GM21381 (cell line): Measurements from ENCODE around the gene ZNF787.
A peak's percentile ranks its signal among the peaks of the same experiment; 100 is the strongest.

Experiments
- ATAC-seq: cut with Tn5 transposase; IDR thresholded peaks from one replicate; pipeline ENCODE4 v1.9.1; 2021; ENCODE audit warnings: mild to moderate bottlenecking, moderate library complexity; ENCODE audit not compliant: unreplicated experiment

ZNF787 gene

DNA sequence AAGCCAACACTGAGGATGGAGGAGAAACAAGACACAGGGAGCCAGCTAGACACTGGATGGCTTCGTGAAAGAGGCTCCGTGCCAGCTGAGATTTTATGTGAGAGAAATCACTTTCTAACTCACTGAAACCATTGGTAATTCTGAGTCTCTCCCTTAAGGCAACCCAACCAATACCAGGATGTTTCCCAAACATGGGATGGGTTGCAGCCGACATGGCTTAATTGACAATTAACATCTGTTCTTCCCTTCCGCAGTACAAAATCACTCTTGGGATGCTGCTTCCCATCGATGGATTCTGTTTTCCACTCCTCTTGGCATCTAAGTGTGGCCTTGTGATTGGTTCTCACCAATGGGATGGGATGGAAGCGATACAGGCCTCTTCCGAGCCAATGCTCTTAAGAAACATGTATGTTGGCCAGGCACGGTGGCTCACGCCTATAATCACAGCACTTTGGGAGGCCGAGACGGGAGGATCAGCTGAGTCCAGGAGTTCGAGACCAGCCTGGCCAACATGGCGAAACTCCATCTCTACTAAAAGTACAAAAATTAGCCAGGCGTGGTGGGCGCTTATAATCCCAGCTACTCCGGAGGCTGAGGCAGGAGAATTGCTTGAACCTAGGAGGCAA lies 2.3 kb upstream of the ZNF787 start:
- ATAC-seq: no peak

DNA sequence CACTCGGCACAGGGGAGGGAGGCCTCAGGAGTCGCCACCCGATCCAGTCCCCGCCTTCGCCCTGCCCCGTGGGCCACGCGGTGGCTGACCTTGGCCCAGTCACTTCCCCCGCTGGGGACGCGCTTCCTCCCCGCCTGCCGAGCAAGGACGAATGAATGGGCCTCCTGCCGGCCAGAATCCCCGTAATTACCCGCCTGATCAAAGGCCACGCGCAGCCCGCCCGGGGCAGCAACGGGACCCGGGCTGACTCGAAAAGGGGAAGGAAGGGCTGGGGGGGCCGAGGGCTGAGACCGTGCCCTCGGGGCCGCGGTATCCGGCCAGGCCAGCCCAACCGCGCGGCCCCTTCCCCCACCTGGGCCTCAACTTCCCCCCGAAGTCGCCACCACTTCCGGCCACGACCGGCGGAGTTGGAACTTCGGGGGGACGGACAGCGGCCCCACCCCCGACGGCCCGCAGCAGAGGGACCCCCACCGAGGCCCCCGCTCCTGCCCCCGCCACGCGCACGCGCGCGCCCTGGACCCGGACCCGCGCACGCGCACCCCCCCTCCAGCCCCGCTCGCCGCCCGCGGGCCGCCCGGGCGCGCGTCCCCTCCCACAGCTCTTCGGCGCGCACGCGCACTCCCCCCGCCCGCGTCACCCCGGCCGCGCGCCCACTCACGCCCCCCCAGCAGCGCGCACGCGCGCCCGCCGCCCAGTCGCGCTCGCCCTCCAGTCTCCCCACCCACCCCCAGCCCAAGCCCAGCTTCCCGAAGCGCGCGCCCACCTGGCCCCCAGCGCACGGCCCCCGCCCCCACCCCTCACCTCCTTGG lies 520 bp downstream of the ZNF787 start:
- peak; percentile 21 for ATAC-seq

DNA sequence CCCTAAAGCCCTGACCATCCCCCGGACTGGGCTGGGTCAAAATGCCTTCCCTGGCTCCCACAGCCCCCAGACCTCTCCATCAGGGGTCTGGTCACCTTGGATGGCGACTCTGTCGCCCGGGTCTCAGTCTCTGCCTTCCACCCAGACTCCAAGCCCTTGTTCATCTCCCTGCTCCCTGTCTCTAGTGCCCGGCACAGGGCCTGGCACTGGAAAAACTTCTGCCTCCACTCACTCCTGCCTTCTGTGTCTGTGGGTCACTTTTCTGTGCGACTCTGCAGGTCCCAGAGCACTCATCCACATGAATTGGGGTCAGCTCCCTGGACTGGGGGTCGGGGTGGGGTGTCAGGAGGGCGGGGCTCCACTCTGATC lies 1.1 kb downstream of the ZNF787 start:
- no peak for ATAC-seq

DNA sequence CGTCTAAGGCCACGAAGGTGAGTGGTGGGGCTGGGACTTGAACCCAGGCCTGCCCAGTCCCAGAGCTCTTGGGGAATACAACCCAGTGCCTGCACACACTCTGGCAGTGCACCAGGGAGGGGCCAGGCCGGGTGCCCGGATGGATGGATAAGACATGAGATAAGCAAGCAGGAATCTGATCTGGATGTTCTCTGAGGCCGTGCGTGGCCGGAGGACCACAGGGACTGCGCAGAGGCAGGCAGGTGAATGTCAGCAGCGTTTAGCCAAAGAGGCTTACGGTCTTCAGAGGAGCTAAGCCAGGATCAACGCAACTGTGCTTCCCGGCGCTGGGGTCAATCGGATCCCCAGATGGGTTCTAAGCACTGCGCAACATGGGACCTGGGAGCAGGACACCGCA lies 1.5 kb downstream of the ZNF787 start:
- ATAC-seq: no peak

DNA sequence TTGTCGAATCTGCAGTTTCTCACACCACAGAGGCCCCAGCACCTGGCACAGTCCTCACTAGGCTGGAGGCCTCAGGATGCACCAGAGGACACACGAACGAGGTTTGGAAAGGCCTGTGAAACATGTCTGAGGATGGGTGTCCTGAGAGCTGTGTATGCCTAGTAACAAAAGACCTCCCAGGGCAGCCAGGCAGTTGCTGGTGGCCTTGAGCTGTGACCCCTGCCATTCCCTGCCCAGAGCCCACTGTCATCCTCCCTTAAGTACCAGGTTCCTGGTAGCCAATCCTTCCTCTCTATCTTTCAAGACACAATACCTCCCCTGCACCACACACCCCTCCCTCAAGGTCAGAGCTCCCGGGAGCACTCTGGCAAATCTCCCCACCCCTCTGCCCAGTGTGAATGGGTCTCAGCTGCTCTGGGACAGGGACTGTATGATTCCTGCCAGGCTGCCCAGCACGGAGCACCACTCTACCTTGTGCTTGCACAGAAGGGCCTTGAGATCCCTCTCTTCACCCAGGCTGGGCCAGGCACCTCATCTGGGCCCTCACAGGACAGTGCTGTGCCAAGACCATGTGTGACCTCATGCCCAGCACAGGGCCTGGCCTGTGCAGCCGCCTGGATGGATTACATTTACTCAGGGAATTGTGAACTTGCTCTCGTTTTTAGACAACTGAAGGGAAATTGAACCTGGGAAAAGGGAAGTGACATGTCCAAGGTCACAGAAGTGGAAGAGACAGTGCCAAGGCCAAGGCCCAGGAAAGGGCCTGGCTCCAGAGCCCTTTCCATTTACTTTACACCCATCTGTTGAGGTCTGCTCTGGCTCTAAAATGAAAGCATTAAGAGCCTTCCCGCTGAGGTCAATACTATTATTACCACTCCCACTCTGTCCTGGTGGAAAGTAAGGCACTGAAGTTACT lies 2.2 kb downstream of the ZNF787 start:
- no peak for ATAC-seq

DNA sequence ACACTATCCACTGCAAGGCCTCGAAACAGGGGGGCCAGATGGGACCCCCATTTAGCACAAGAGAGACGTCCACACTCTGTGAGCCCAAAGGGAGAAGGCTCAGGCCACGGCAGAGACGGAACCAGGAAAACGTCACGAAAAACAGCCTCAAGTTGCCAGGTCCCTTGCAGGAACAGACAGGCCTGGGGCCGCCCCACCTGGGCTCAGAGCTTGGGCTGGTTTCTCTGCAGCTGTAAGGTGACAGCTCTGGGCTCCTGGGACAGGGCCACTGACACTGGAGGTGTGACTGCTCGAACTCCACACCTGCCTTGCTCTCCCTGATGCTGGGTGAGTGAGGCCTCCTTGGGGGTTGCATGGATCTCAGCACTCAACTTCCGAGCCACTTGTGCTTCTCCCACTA lies 3.2 kb downstream of the ZNF787 start:
- no peak for ATAC-seq

DNA sequence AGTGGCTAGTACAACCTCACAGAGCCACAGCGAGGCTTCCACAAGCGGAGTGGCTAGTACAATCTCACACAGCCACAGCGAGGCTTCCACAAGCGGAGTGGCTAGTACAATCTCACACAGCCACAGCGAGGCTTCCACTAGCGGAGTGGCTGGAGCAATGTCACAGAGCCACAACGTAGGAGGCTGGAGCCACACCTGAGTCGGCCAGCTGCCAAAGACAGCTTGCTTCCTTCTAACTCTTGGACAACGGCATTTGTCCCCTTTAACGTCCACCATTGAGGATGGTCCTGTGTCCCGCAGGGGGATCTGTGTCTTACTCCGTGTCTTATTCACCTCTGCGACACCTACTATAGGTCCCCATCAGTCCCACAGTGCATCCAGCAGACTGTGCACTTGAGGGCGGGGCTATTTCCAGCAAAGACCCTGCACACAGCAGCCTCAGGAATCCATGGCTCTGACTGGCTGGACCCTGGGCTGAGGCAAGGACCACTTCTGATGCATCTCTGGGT lies 3.7 kb downstream of the ZNF787 start:
- ATAC-seq: no peak

DNA sequence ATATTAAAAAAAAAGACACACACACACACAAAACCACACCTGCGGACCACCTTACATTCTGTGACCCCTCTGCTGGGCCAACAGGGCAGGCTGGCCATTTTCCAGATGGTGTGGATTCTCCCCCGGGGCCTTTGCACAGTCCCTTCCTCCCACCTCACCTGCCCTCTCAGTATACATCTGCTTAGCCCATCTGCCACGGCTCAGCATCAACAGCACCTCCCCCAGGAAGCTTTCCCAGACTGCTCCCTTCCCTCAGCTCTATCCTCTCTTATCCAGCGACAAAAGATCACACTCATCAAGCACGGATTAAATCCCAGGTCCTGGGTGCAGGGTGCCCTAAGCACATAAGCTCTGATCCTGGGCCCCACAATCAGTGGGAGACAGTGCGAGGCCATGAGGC lies 4.5 kb downstream of the ZNF787 start:
- no peak for ATAC-seq

DNA sequence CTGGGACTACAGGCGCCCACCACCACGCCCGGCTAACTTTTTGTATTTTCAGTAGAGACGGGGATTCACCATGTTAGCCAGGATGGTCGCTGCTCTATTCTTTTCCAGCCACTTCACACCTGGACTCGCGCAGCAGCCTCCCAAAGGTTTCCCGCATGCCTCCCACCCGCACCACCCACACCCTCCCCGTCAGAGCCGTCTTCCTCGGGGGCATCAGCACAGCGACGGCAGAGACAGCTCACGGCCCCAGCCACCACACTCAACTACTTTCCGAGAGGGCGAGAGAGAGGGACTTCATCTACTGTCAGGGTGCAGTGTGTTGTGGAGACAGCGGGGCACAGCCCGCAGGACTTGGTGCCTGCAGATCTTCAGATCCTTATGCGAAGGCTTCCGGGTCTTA lies 5.6 kb downstream of the ZNF787 start:
- ATAC-seq: no peak

DNA sequence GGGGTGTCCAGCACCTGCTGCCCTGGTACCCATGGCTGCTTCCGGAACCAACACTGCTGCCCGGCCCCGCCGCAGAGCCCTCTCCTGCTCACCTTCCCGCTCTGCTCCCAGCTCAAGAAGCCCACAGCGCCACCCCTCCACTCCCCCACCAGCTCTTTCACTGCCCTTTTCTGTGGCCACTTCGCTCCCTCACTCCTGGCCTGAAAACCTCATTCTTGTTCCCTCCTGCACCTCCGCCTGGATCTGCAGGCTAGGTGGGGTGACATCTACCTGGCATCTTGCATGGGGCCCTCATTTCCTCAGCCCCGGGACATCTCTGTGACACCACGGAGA lies 6.4 kb downstream of the ZNF787 start:
- no peak for ATAC-seq

DNA sequence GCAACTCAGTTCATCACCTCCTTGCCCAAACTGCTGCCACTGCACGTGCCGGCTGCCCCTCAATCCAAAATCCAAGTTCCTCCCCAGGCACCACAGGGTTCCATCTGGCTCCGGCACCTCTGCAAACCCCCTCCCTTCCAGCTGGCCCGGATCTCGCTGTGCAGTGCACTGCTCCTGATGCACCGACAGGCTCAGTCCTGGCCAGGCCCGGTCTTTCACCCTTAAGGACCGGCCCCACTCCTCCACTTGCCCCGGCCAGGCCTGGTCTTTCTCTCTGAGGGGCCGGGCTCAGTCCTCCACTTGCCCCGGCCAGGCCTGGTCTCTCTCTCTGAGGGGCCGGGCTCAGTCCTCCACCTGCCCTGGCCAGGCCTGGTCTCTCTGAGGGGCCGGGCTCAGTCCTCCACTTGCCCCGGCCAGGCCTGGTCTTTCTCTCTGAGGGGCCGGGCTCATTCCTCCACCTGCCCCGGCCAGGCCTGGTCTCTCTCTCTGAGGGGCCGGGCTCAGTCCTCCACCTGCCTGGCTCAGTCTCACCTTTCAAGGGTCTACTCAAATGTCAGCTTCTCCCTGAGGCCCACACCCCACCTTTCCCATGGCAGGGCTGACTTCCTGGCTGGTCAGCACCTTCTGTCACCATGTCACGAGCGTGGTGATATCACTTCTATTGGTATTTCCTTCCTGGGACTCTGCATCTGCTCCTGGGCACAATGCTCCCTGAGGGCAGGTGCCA lies 6.9 kb downstream of the ZNF787 start:
- no peak for ATAC-seq

DNA sequence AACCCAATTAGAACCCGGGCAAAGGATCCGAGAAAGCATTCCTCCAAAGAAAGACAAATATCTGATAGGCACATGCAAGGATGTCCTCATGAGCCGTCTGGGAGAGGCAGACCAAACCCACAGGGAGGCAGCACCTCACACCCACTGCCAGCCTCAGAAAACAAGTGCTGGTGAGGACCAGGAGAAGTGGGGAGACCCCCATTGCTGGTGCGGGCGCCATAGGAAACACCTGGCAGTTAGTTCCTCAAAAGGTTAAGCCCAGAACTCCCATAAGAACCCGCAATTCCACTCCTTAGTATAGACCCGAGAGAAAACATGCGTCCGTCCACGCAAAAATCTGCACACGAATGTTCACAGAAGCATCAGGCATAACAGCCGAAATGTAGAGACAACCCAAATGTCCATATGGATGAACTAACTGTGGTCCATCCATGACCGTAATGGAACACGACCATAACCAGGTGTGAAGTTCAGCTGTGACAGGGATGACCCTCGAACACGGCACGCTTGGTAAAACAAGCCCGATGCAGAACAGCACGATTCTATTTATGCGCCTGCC lies 7.9 kb downstream of the ZNF787 start:
- ATAC-seq: no peak

DNA sequence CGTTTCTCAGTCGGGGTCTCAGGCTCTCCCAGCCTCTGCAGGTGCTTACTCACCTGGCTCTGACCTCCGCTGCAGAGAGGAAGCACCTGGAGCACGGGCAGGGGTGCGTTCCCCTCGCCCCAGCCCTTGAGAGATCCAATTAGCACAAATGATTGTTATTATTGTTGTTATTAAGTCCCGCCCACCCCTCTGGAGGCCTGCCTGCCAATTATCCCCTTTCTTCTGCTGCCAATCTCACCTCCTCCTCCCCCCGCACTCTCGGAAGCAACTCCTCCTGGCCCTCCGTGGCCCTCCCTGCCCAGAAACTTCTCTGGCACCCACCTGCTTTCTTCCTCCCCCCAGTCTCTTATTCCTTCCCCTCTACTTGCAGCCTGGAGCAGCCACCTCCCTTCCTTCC lies 8.8 kb downstream of the ZNF787 start:
- ATAC-seq: no peak

DNA sequence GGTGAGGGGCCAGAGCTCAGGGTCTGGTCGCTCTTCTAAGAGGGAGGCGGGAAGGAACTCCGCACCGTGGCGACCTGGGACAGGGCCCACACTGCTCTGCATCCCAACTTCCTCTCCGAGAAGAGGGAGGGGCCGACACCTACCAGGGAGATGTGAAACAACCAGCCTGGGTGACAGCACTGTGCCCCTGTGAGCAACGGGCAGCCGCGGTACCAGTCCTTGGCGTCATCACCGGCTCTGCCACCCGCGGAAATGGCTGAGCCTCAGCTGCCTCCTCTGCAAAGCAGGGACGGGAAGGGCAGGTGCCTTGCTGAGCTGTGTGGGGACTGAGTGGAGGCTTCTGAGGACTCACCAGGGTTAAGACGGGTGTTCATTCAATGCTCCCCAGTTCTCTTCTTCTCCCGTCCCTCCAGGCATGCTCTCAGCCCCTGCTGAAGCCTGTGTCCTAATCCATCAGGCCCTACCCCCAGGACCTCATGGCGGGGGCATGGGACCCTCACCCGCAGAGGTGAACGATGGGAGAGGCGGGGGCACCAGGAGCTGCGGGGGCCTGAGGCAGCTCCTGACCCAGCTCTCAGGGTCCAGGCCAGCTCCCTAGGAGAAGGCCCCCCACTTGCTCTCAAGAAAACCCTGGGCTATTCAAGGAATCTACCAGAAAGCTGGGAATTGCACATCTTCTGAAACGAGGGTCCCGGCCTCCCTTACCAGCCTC lies 9.3 kb downstream of the ZNF787 start:
- peak; percentile 88 for ATAC-seq

DNA sequence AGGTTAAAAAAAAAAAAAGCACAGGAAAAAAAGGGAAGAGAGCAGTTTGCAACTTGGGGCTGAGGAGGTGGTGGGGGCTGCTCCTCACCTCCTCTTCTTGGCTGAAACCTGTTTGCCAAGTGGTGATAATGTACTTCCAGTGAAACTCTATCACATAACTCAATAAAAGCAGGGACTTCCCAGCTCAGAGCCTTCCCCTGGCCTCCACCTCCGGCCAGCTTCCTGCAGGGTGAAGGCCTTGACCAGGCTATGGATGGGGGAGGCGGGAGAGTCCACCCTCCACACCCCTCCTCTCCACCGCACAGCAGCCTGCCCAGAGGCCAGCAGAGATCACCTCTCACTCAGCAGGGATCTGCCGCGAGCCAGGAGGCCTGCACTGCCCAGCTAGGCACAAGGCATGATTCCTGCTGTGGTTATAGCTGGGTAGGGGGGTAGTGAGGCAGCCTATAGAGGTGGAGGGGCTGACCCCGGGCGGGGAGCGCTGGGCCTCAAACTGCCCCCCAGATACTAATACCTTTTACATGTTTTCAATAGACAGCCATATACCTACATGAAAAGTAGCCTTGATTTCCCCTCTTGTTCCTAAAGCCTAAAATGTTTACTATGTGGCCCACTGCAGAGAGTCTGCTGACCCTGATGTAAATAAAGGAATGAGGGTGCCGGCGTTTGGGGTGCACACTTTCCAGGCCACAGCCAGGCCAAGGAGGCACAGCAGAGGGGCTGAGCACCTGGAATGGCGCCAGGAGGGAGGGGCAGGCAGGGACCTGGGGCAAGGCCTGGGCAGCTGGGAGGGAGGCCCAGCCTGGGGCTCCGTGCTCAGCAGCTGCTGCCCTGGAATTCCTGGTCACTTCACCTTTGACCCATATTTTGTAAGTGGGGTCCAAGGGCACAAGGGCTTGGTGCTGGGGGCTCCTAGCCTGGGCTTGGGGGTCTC lies 10.3 kb downstream of the ZNF787 start:
- no peak for ATAC-seq

DNA sequence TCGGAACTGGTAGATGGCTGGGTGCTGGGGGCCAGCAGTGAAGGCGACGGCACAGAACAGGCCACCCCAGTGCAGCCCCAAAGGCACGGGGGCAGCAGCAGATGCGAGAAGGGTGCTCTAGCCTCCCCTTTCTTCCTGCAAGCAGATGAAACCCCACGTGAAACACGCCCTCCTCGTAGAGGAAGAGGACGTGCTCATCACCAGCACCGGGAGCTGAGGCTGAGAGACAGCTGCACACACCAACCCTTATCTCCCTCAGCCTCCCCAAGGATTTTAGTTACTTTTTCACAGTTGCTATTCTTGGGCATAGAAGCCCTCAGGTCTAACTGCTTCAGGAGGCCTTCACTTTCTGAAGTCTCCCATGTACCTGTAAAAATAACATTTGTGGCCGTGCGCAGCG lies 11.9 kb downstream of the ZNF787 start:
- ATAC-seq: no peak

DNA sequence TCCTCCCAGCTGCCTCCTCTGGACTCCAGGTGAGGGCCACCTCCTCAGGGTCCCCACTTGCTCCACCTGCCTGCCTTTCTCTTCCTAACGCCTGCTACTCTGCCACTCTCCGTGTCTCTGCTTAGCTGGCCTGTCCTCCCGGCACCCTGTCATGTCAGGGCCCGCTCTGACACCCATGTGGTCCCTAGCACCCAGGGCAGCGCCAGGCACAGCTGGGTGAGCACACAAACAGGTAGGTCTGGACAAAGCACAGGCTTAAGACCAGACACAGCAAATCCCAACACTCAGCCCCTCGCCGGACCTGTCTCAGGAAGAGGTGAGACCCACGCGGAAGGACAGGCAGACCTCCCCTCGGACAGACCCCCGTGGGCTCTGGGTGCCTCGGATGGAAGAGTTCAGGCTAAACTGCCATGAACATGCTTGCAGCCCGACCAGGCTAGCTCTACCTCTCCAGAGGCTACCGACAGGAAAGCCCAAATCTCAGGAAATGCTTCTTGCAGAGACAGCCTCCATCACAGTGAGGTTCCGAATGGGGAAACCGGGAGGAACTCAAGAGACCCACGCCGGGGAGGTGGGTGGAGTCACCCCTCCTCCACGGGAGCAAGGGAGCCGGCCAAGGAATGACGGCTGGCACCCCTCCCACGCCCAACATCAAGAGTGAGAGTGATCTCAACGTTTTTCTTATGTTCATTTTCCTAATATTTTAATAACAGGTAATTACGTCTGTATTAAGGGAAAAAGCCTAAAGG lies 12.5 kb downstream of the ZNF787 start:
- ATAC-seq: no peak

DNA sequence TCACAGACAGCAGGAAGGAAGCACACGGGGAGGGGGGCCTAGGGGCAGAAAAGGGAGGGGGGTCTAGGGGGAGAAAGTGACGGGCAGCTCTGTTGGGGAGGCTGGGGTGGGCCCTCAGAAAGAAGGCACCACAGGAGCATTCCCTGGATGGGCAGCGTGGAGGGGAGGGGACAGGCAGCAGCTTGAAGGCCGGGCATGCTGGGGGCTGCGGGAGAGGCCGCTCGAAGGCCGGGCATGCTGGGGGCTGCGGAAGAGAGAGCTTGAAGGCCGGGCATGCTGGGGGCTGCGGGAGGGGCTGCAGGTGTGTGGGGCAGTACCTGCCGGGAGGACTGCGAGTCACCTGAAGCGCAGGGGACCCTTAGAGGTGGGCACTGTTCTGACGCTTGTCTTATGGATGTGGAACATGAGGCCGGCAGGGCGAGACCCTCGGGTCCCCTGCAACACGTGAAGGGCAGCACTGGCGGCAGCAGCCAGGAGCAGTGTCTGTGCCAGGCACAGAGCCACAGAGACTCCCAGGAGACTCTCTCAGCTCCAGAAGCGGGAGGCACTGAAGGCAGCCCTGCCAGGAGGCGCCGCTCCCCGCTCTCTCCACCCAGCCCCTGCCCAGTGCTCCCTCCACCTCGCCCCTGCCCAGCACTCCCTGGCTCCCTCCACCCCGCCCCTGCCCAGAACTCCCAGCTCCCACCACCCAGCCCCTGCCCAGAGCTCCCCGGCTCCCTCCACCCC lies 13.3 kb downstream of the ZNF787 start:
- ATAC-seq: no peak
